K562 (cell line): ENCODE measurements around the gene PRPSAP1. TPM values are rescaled to one million over a fixed set of nuclear protein-coding genes. Genes with fewer than 3 reads are reported as not detected.

Source experiments
- CEBPG ChIP-seq, 3 experiments: fragments of 200-800 bp in 1 of 3; sonication (Bioruptor generic) in 1 of 3; sonication (generic) in 1 of 3; formaldehyde crosslinking in 1 of 3; IDR thresholded peaks in 2 of 3; conservative IDR thresholded peaks in 1 of 3; 2 replicates each; pipeline versions ENCODE4 v1.6.1 to v1.8.0; 2016 to 2022; ENCODE audit warnings: missing compliant biosample characterization in 2 of 3, missing genetic modification characterization in 2 of 3, mild to moderate bottlenecking in 1 of 3, missing genetic modification reagents in 1 of 3
- EGR1 ChIP-seq: fragments of 450-650 bp; conservative IDR thresholded peaks from 2 replicates; pipeline ENCODE4 v1.6.1; 2017; ENCODE audit warnings: mild to moderate bottlenecking
- FOS ChIP-seq: IDR thresholded peaks from 3 replicates; pipeline ENCODE4 v1.6.1; 2011; ENCODE audit not compliant: insufficient read length; ENCODE audit errors: extremely low read depth
- GATAD2B ChIP-seq: fragments of 450-650 bp; IDR thresholded peaks from 2 replicates; pipeline ENCODE4 v1.6.1; 2017; ENCODE audit warnings: mild to moderate bottlenecking, borderline replicate concordance
- HIVEP1 ChIP-seq: fragments of 250-450 bp; sonication (Bioruptor Pico); IDR thresholded peaks from 2 replicates; pipeline ENCODE4 v1.4.0; 2020; ENCODE audit warnings: mild to moderate bottlenecking
- ILF3 ChIP-seq: fragments of 450-650 bp; IDR thresholded peaks from 2 replicates; pipeline ENCODE4 v1.6.1; 2018; ENCODE audit warnings: antibody characterized with exemption, mild to moderate bottlenecking, moderate library complexity, borderline replicate concordance
- KDM1A ChIP-seq, 2 experiments: fragments of 450-650 bp; IDR thresholded peaks; 2 replicates each; pipeline ENCODE4 v1.6.1; 2016; ENCODE audit warnings: mild to moderate bottlenecking in 2 of 2
- KDM5B ChIP-seq: fragments of 200-600 bp; sonication (generic); IDR thresholded peaks from 2 replicates; pipeline ENCODE4 v1.6.1; 2012; ENCODE audit warnings: low read depth, mild to moderate bottlenecking, moderate library complexity, low read length, control low read depth, inconsistent platforms; ENCODE audit not compliant: insufficient replicate concordance
- KHSRP ChIP-seq: fragments of 450-650 bp; IDR thresholded peaks from 2 replicates; pipeline ENCODE4 v1.6.1; 2017
- KLF16 ChIP-seq: IDR thresholded peaks from 2 replicates; pipeline ENCODE4 v1.6.1; 2016; ENCODE audit warnings: antibody characterized with exemption
- MAZ ChIP-seq, 2 experiments: fragments of 450-650 bp in 1 of 2; sonication (generic) in 1 of 2; formaldehyde crosslinking; IDR thresholded peaks in 1 of 2; conservative IDR thresholded peaks in 1 of 2; 2 replicates each; pipeline versions ENCODE4 v1.4.0 to v1.5.0; 2020; ENCODE audit warnings: mild to moderate bottlenecking in 1 of 2, missing genetic modification reagents in 1 of 2
- MCM3 ChIP-seq: fragments of 450-650 bp; IDR thresholded peaks from 2 replicates; pipeline ENCODE4 v1.6.1; 2016
- MTA3 ChIP-seq: fragments of 450-650 bp; formaldehyde crosslinking; IDR thresholded peaks from 2 replicates; pipeline ENCODE4 v1.6.1; 2017; ENCODE audit warnings: mild to moderate bottlenecking, borderline replicate concordance
- NR2C1 ChIP-seq, 2 experiments: fragments of 450-650 bp; IDR thresholded peaks; 2 replicates each; pipeline ENCODE4 v1.6.1; 2017; ENCODE audit warnings: mild to moderate bottlenecking in 2 of 2, antibody characterized with exemption in 1 of 2, inconsistent platforms in 1 of 2, missing compliant biosample characterization in 1 of 2, missing genetic modification characterization in 1 of 2
- POLR2A ChIP-seq: fragments of 450-650 bp; conservative IDR thresholded peaks from 2 replicates; pipeline ENCODE4 v1.6.1; 2016
- POLR2G ChIP-seq: fragments of 200-400 bp; formaldehyde crosslinking; IDR thresholded peaks from 2 replicates; pipeline ENCODE4 v1.6.1; 2017; ENCODE audit warnings: low read depth, mild to moderate bottlenecking, antibody characterized with exemption, low read length, moderate library complexity
- PRPF4 ChIP-seq: fragments of 200-400 bp; formaldehyde crosslinking; IDR thresholded peaks from one replicate; pipeline ENCODE4 v1.6.1; 2017; ENCODE audit warnings: low read length, low read depth, mild to moderate bottlenecking; ENCODE audit not compliant: insufficient read depth, poor library complexity, severe bottlenecking
- PYGO2 ChIP-seq: fragments of 450-650 bp; IDR thresholded peaks from 2 replicates; pipeline ENCODE4 v1.6.1; 2016; ENCODE audit warnings: mild to moderate bottlenecking, missing genetic modification characterization, moderate library complexity, missing compliant biosample characterization
- RUNX1 ChIP-seq: sonication (generic); IDR thresholded peaks from 2 replicates; pipeline ENCODE4 v1.6.1; 2016; ENCODE audit warnings: antibody characterized with exemption, low read depth
- SMAD4 ChIP-seq: fragments of 250-450 bp; sonication (Bioruptor Pico); conservative IDR thresholded peaks from 2 replicates; pipeline ENCODE4 v1.8.0; 2021; ENCODE audit warnings: inconsistent platforms, mild to moderate bottlenecking, moderate library complexity
- SRSF1 ChIP-seq: fragments of 200-400 bp; formaldehyde crosslinking; IDR thresholded peaks from 2 replicates; pipeline ENCODE4 v1.6.1; 2017; ENCODE audit warnings: mild to moderate bottlenecking, low read depth, low read length, moderate library complexity
- SRSF7 ChIP-seq: fragments of 200-400 bp; formaldehyde crosslinking; optimal IDR thresholded peaks from 2 replicates; pipeline ENCODE3; 2017; ENCODE audit warnings: mild to moderate bottlenecking, low read depth, low read length
- STAT6 ChIP-seq: sonication (generic); formaldehyde crosslinking; IDR thresholded peaks from 2 replicates; pipeline ENCODE4 v1.8.1; 2023; ENCODE audit warnings: mild to moderate bottlenecking, missing genetic modification reagents
- ZBTB33 ChIP-seq: sonication (generic); formaldehyde crosslinking; IDR thresholded peaks from 2 replicates; pipeline ENCODE4 v1.8.1; 2023; ENCODE audit warnings: mild to moderate bottlenecking, missing genetic modification reagents
- ZNF644 ChIP-seq: fragments of 200-800 bp; sonication (Bioruptor generic); IDR thresholded peaks from 2 replicates; pipeline ENCODE4 v1.6.1; 2016; ENCODE audit warnings: low read depth, missing genetic modification characterization, missing compliant biosample characterization
- polyA plus RNA-seq, 8 experiments: library from polyadenylated mRNA; depleted of rRNA in 4 of 8; stranded (reverse) in 5 of 8; unstranded in 3 of 8; fragments of >200 nt; fragmentation: Nextera tagmentation in 2 of 8; fragmentation: Illumina TruSeq in 1 of 8; extraction: Ambion mirVana in 2 of 8; extraction: Trizol in 1 of 8; gene quantifications; 2 replicates each; pipeline versions ENCODE4 v1.2.1 to v1.2.3, GENCODE V29; 2011 to 2014; ENCODE audit warnings: inconsistent platforms in 1 of 8, missing spikeins in 1 of 8
- total RNA-seq, 7 experiments: library from RNA; depleted of rRNA in 6 of 7; stranded (reverse); fragments of >200 nt in 6 of 7; fragmentation: Illumina TruSeq in 2 of 7; extraction: Trizol in 2 of 7; gene quantifications; 2 replicates each; pipeline versions ENCODE4 v1.2.1 to v1.2.3, GENCODE V29; 2011 to 2021; ENCODE audit warnings: low replicate concordance in 1 of 7

Gene PRPSAP1
- total and polyA plus RNA-seq, 9 of the 15 experiments (the other 6 are each of a cell fraction or from before 2014, with no cell fraction given): 21.9 to 77.1 (median 40.8) TPM

GRCh38 chr17:76271669-76272540 lies 81.8 kb downstream of the PRPSAP1 start (continued):
- TF ChIP-seq STAT6 (no peak), ILF3 (peak; percentile 40; the same call in 1 of the 2 replicates), FOS (no peak), KDM5B (peak; percentile 14), NR2C1 (IDR thresholded peaks at IDR 0.05) (no peak), NR2C1 (tag; IDR thresholded peaks at IDR 0.05) (no peak), SMAD4 (CRISPR knock-in tag) (no peak), RUNX1 (no peak), HIVEP1 (CRISPR knock-in tag) (no peak), CEBPG (CRISPR knock-in tag; IDR thresholded peaks at IDR 0.05) (no peak), CEBPG (tag; conservative IDR thresholded peaks at IDR 0.05 in 1 of 2, IDR thresholded peaks at IDR 0.05 in 1 of 2) (no peak), KHSRP (no peak), PYGO2 (tag) (no peak), SRSF1 (no peak), MTA3 (0 out of 2 replicates have a peak, but pooled peaks have one; percentile 38), MAZ (CRISPR knock-in tag; conservative IDR thresholded peaks at IDR 0.05 in 1 of 2, IDR thresholded peaks at IDR 0.05 in 1 of 2) (no peak), ZBTB33 (CRISPR knock-in tag) (peak; percentile 95), KDM1A (IDR thresholded peaks at IDR 0.05) (peak in 1 of 2 experiments; percentile 16; a peak in 1 of 4 replicates), POLR2A (peak; percentile 68), EGR1 (no peak), PRPF4 (no peak), SRSF7 (no peak), ZNF644 (no peak), KLF16 (no peak), GATAD2B (no peak), MCM3 (no peak), POLR2G (peak; percentile 91)
